Raji (cell line): ENCODE data around the gene CIB4.

Experiments used
- POLR2A ChIP-seq: IDR thresholded peaks from 2 replicates; pipeline ENCODE4 v1.6.1; 2011; ENCODE audit warnings: low read depth, low read length, control low read depth; ENCODE audit not compliant: insufficient read depth

Gene CIB4

DNA sequence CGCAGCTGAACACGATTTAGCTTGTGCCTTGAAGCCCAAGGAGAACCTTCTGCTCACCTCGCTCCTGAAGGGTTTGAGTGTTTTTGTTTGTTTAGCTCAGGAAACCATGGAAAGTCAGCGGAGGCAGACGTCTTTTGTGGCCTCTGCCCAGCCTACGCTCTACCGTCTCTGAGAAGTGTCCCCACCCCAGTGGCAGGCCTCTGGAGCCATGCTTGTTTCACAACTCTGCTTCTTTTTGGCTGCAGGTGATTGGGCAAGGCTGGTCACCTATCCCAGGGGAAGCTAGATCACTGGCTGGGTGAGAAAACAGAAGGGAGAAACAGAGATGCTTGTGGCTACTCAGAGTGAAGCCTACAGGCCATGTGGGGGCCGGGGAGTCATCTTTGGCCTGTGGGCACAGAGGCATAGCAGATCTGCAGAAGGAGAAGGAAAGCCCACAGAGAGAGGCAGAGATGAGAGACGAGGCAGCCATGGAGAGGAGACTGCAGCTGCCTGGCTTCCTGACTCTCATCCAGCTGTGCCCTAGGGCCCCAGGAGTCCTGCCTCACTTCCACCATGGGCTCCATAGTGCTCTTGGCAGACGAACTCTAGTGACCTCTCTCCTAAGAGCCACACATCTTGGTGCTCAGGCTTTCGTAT lies 50.1 kb downstream of the CIB4 start:
- TF ChIP-seq POLR2A: no peak

DNA sequence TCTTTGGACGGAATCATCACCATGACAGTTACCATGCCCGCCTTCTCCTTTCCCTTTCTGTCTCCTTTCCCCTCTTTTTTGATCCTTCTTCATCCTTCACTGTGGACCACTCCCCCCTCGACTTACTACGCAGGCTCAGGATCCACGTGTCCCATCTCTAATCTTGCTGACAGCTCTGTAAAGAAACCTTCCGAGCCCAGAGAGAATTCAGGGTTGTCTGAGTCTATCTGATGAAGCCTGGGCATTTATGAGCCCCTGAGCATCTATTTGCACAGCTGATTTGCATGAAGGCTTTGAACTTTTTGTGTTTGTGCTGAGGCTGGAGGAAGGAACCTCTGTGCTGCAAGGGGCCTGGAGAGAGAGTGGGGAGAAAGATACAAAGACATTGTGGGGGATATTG lies 50.7 kb downstream of the CIB4 start:
- no peak for TF ChIP-seq POLR2A

DNA sequence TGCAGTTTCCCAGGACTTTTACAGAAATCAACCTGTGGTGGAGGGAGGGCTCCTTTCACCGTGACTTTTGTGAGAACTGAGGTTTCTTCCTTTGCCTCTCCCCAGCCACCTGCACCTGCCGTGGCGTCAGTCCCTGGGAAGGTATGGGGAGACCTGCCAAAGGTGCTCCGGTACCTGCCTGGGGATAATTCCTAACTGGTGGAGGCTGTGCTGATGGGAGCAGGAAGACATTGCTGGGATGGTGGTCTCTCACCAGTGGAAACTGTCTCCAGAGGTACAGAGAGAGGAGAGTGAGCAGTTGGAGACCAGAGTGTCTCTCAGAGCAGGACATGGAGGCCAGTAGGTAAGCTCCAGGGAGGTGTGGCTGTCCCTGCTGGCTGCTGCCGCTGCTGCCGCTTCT lies 52.6 kb downstream of the CIB4 start:
- no peak for TF ChIP-seq POLR2A

DNA sequence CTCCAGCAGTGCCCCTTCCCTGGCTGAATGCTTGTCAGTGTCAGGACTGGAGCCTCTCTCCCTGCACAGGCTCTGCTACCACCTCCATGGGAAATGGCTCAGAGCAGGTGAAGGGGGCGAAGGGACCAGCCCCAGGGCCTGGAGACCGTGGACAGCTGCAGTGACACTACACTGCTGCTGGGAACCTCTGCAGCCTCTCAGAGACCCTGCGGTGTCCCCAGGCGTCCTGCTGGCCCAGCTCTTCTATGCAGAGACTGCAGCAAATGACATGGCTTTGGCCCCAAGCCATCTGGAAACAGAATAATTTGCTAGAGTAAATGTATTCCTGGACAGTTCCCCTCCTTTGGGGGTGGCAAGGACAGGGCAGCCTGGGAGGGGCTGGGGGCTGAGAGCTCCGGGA lies 53.2 kb downstream of the CIB4 start:
- TF ChIP-seq POLR2A: no peak

DNA sequence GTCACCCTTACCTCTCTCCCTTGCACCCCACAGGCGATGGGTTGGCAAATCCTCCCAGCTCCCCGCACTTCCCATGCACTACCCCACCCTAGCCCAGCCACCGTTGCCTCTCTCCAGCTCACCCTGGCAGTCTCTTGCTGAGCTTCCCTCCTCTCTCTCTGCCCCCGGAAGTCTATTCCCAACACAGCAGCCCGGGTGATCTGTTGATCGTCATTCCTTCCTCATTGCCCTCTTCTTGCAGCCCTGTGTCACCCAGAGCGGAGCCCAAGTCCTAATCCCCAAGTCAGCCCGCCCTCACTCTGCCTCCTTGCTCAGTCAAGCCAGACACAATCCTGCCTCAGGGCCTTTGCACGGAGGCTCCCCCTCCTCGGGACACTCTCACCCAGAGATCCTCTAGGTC lies 55.2 kb downstream of the CIB4 start:
- TF ChIP-seq POLR2A: no peak

DNA sequence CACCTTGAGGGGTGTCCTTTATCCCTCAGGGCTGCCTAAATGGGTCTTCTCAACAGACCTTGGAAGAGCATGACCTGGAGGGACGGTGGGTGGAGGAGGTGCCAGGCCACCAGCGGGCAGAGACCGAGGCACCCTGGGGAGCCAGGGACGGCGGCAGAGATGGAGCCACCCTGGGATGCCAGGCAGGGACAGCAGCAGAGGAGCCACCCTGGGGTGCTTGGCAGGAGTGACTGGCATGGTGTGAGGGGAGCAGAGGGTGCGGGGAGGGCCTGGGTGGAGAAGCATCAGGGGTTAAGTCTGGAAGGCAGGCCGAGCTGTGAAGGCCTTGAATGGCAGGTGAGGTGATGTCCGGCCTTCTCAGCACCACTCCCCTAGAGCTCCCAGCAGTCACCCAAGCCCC lies 56.1 kb downstream of the CIB4 start:
- TF ChIP-seq POLR2A: no peak

DNA sequence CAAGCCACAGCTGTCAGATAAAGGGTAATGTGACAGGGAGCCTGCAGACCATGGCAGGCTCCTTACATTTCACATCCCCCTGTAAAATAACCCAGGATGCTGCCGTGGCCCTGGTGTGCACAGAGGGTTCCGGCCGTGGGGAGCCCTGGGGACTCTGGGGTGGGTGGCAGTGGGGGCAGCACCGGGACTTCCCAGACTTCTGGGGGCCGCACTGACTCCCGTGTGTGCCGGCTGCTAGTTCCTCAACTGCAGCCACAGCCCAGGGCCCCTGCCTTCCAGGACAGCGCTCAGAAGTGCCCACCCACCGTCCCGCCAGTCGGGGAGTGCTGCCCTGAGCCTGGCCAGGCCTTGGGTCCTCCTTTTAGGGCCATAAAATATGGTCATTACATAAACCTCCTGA lies 56.5 kb downstream of the CIB4 start:
- TF ChIP-seq POLR2A: no peak

DNA sequence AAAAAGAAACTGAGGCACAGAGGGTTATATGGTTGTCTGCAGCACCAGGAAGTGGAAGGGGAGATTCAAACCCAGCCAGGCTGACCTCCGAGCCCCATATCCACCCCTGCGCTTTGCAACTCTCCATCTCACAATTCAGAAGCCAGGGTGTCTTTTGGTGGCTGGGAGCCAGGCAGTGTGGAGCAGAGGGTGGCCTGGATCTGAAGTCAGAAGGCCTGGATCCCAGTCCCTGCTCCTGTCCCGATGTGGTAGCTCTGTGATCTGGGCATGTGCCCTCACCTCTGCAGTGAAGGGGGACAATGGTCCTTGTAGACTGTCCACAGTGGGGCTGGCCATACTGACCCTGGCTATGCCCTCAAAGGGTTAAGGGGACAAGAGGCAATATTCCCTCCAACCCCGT lies 57.0 kb downstream of the CIB4 start:
- no peak for TF ChIP-seq POLR2A

DNA sequence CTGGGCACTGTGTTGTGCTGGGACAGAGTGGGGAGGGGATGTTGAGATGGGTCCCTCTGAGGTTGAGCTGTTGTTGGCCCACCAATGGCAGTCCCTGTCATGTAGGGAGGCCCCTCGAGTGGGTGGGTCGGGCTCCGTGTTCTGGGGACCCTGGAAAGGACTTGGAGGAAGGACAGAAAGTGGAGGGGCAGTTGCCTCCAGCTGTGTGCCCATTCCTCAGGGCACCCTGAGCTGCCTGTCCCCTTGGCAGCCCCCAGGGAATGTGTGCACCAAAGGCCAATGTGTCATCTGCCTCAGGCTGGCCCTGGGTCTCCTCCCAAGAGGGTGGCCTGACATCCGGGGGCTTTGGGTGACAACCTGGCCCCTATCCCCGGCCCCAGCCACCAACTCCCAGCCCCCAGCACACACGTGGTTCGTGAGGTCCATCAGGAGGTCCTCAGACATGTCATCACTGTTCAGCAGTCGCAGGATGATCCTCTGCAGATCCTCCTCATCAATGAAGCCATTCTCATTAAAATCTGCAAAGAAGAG lies 57.7 kb downstream of the CIB4 start:
- TF ChIP-seq POLR2A: no peak

DNA sequence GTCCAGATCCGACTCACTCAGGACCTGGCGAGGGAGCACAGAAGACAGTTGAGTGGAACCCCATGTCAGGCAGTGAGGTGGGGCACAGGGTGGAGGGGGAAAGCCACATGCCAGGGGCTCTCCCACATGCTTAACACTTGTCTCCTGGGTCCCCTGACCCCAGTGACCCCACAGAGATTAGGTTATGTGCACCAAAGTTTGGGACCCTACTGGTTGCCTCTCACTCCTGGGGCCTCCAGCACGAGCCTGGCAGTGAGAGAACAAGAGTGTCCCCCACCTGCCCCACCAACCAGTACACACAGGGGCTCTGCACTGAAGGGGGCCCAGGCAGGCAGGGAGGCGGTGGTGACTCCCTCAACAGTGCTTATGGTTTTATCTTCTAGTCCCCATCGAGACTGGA lies 58.3 kb downstream of the CIB4 start:
- TF ChIP-seq POLR2A: no peak

DNA sequence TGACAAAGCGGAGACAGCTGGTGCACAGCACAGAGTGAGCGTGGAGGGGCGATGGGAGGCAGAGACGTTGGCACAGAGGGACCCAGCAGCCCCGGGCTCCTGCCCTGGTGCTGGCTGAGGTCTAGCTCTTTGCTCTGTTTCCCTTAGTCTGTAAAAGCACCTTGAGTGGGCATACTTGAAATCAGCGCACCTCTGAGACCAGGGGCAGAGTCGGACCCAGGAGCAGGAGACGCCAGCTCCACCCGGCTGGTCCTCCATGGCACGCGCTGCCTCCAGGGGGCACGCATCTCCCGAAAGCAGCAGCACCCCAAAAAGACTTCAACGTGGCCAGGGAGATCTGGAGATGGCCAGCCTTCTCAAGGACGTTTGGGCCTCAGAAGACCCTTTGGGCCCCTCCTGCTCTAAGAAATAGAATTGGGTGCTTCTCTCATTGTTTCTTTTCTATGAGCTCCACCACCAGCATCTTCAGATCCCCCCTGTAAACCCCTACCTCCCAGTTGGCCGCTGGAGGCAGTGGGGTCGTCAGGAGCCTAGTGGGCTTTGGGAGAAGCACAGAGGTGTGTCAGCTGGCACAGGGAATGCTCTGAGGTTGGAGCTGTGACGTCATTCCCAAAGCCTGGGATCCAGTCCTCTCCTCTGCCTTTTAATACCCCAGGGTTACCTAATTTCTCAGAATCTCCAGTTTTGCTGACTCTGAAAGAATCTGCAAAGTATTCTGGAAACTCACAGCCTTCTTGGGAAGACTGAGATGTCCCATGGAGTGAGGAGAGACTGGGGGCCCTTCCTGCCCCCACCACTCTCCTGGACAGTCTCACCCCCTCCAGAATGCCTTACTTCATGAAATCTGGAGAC lies 58.9 kb downstream of the CIB4 start:
- TF ChIP-seq POLR2A: no peak

DNA sequence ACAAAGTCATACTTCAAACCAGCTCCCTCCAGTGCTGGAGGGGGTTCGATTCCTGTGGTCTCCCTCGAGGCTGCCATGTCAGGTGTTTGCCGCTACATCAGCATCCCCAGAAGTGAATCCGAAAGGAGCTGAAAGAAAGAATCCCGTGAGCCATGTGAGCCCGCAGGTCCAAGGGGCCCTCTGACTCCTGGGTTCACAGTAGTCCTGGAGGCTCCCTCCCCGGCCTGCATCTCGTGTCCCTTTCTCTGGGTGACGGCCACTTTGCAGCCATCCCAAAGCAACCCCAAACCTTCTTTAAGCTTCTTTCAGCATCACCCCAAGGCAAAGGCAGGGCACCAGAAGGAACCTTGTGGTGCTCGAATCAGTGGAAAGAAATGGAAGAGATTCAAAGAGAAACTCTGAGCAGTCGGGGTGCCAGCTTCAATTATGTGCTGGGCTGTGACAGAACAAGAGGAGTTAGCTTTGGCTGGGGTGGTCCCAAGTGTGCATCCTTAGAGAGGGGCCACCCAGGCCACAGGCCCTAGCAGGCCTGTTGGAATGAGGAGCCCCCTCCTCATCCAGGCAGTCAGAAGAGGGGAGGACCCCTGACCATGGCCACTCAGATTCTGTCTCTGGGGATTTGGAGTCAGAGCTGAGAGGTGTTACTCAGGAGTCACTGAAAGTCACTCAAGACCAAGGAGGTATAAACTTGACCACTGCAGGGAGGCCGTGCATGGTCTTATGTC lies 59.7 kb downstream of the CIB4 start:
- no peak for TF ChIP-seq POLR2A

DNA sequence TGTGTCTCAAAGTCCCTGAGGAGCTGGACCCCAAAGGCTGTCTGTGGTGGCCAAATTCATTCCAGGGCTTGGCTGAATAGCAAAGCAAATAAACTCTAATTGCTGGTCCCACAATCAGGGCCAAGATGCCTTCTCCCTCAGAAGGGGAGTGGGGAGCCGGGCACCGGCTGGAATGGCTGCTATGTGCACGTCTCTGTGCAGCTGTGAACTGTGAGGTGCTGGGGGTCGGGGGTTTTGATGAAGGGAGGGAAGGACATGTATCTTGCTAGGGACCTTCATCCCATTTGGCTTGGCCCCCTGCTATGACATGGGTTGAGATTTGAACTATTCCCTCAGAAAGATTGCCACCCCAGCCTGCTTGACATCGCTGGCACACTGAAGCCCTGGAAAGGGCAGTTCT lies 60.4 kb downstream of the CIB4 start:
- TF ChIP-seq POLR2A: no peak

DNA sequence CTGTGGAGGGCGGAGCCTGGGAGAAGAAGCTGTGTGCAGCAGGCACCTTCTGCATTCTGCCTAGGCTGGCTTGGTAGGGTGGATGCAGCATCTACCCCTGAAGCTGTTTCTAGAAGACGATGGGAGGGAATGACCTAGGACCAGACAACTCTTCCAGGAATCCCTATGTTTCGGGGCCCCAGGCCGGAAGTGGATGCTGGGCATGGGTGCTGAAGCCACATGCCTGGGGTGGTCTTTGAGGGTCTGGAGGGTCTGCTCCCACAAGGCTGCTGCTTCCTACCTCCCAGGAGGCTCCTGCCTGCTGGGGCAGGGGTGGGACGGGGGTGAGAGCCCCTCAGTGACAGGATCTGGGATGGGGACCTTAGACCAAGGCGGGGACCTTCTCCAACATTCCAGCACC lies 61.0 kb downstream of the CIB4 start:
- TF ChIP-seq POLR2A: no peak

DNA sequence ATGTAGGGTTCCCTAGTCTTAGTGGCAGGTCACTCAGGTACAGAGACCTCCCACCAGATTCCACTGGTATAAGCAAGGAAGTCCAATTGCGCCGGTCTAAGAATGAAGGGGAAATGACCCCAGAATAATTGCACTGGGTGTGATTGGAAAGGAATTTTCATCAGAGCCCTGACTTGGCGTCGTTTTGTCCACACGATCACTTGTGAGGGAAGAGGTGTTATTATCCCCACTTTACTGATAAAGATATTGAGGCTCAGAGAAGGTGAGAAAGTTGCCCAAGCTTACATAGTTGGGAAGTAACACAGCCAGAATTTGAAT lies 61.5 kb downstream of the CIB4 start:
- no peak for TF ChIP-seq POLR2A
